ENCODE measurements around the gene RASA4B. TPM values are rescaled to one million over a fixed set of nuclear protein-coding genes. Genes with fewer than 3 reads are reported as not detected.

The RASA4B gene
- total RNA-seq, 1 donor from 2014 or later = 19.6 TPM

- intact Hi-C loops (cut with DNase I) = no loop called here
- Histone ChIP-seq H3K36me3 (peaks cover 0 to 18% of the 10 kb centered on the region in 2 donors), H3K9me3 (no peaks in the 10 kb centered on the region), H3K4me1 (no peaks in the 10 kb centered on the region), H3K27ac (no peak overlapping the region), H3K4me3 (no peak overlapping the region), H3K27me3 (no peaks in the 10 kb centered on the region)
- no peak for DNase-seq (ENCODE audit: extremely low spot score in 2 of 2)
- no peak for TF ChIP-seq POLR2A (IDR thresholded peaks at IDR 0.05)
- TF ChIP-seq CTCF (IDR thresholded peaks at IDR 0.05) = no peak
- no peak for TF ChIP-seq POLR2AphosphoS5 (IDR thresholded peaks at IDR 0.05; ENCODE audit: insufficient read depth in 1 of 2, low read depth in 1 of 2)
Observed at GRCh38 chr7:102471791-102472125, 45.8 kb downstream of the RASA4B start.

GRCh38 chr7:102469972-102470825, 47.4 kb downstream of the RASA4B start:
- H3K9me3 ChIP-seq = no peaks in the 10 kb centered on the region
- intact Hi-C loops (cut with DNase I) = no loop called here
- TF ChIP-seq POLR2AphosphoS5 (IDR thresholded peaks at IDR 0.05; ENCODE audit: insufficient read depth in 1 of 2, low read depth in 1 of 2) (no peak), CTCF (IDR thresholded peaks at IDR 0.05) (no peak), POLR2A (IDR thresholded peaks at IDR 0.05) (no peak)
- H3K27me3 ChIP-seq = no peaks in the 10 kb centered on the region
- H3K27ac ChIP-seq = no peak overlapping the region
- H3K4me1 ChIP-seq = peaks cover 11% of the 10 kb centered on the region
- no peak overlapping the region for H3K4me3 ChIP-seq
- peaks cover 0 to 14% of the 10 kb centered on the region in 2 donors for H3K36me3 ChIP-seq
- DNase-seq (ENCODE audit: extremely low spot score in 2 of 2) = no peak

GRCh38 chr7:102469351-102469971, 48.1 kb downstream of the RASA4B start:
- Histone ChIP-seq H3K4me1 (peaks cover 13% of the 10 kb centered on the region), H3K4me3 (no peak overlapping the region), H3K27me3 (no peaks in the 10 kb centered on the region), H3K36me3 (peaks cover 0 to 14% of the 10 kb centered on the region in 2 donors), H3K27ac (no peak overlapping the region), H3K9me3 (no peaks in the 10 kb centered on the region)
- intact Hi-C loops (cut with DNase I) = no loop called here
- TF ChIP-seq POLR2A (IDR thresholded peaks at IDR 0.05) = no peak
- TF ChIP-seq CTCF (IDR thresholded peaks at IDR 0.05) = no peak
- TF ChIP-seq POLR2AphosphoS5 (IDR thresholded peaks at IDR 0.05; ENCODE audit: insufficient read depth in 1 of 2, low read depth in 1 of 2) = no peak
- no peak for DNase-seq (ENCODE audit: extremely low spot score in 2 of 2)

- TF ChIP-seq POLR2A (IDR thresholded peaks at IDR 0.05) = no peak
- TF ChIP-seq POLR2AphosphoS5 (IDR thresholded peaks at IDR 0.05; ENCODE audit: insufficient read depth in 1 of 2, low read depth in 1 of 2) = no peak
- no peak for TF ChIP-seq CTCF (IDR thresholded peaks at IDR 0.05)
- Histone ChIP-seq H3K4me1 (peaks cover 19% of the 10 kb centered on the region), H3K36me3 (peaks cover 0 to 11% of the 10 kb centered on the region in 2 donors), H3K9me3 (no peaks in the 10 kb centered on the region), H3K4me3 (no peak overlapping the region), H3K27me3 (no peaks in the 10 kb centered on the region), H3K27ac (no peak overlapping the region)
- intact Hi-C loops (cut with DNase I) = no loop called here
- DNase-seq (ENCODE audit: extremely low spot score in 2 of 2) = no peak
Observed at GRCh38 chr7:102468478-102469350, 48.9 kb downstream of the RASA4B start.
